ENCODE data around the gene RPL18. TPM values are rescaled to one million over a fixed set of nuclear protein-coding genes. Genes with fewer than 3 reads are reported as not detected.

RPL18 gene
- total RNA-seq, 1 experiment from 2014 or later = 1,736 TPM

GRCh38 chr19:48627865-48628314, 8.9 kb upstream of the RPL18 start:
- ChIA-PET CTCF (no interaction called here), POLR2A (interaction anchor here (0.5 to 1.9 kb wide), 3 partner anchors 9 to 1604 kb away, joined by 3 to 8 read pairs (median 3); partner anchors contain the start of genes FAM83E, RPL18 and SPHK2)
- intact Hi-C loops (cut with micrococcal nuclease) = no loop called here
- no TSS peak for BruUV-seq (replicated peaks)
- DNase-seq (ENCODE audit: unreplicated experiment) = no peak
- Mint-ChIP-seq H3K9me3 (ENCODE audit: unreplicated experiment) (no peaks in the 10 kb centered on the region), H3K27me3 (ENCODE audit: insufficient read depth, unreplicated experiment) (no peaks in the 10 kb centered on the region), H3K4me1 (ENCODE audit: insufficient read depth, unreplicated experiment) (peaks cover 24% of the 10 kb centered on the region), H3K36me3 (ENCODE audit: insufficient read depth, unreplicated experiment) (peaks cover 21% of the 10 kb centered on the region), H3K27ac (ENCODE audit: low read depth, unreplicated experiment) (no peak overlapping the region), H3K4me3 (ENCODE audit: unreplicated experiment) (no peak overlapping the region)
- no peak for TF ChIP-seq CTCF (IDR thresholded peaks at IDR 0.05; ENCODE audit: unreplicated experiment)

- Mint-ChIP-seq H3K36me3 (ENCODE audit: insufficient read depth, unreplicated experiment) (peaks cover 21% of the 10 kb centered on the region), H3K27me3 (ENCODE audit: insufficient read depth, unreplicated experiment) (no peaks in the 10 kb centered on the region), H3K4me3 (ENCODE audit: unreplicated experiment) (no peak overlapping the region), H3K27ac (ENCODE audit: low read depth, unreplicated experiment) (no peak overlapping the region), H3K4me1 (ENCODE audit: insufficient read depth, unreplicated experiment) (peaks cover 23% of the 10 kb centered on the region), H3K9me3 (ENCODE audit: unreplicated experiment) (no peaks in the 10 kb centered on the region)
- ChIA-PET POLR2A (interaction anchor here (0.5 to 1.9 kb wide), 3 partner anchors 8 to 1604 kb away, joined by 3 to 8 read pairs (median 3); partner anchors contain the start of genes FAM83E, RPL18 and SPHK2), CTCF (no interaction called here)
- intact Hi-C loops (cut with micrococcal nuclease) = no loop called here
- TF ChIP-seq CTCF (IDR thresholded peaks at IDR 0.05; ENCODE audit: unreplicated experiment) = no peak
- no peak for DNase-seq (ENCODE audit: unreplicated experiment)
- BruUV-seq (replicated peaks) = no TSS peak
Observed at GRCh38 chr19:48627201-48627864, 8.4 kb upstream of the RPL18 start.

GRCh38 chr19:48625891-48626327, 6.9 kb upstream of the RPL18 start:
- Mint-ChIP-seq H3K36me3 (ENCODE audit: insufficient read depth, unreplicated experiment) (peaks cover 27% of the 10 kb centered on the region), H3K27ac (ENCODE audit: low read depth, unreplicated experiment) (no peak overlapping the region)

More at GRCh38 chr19:48625891-48626327, 6.9 kb upstream of the RPL18 start:
- POLR2A ChIA-PET = no interaction called here
- BruUV-seq (replicated peaks) = no TSS peak
- intact Hi-C loops (cut with micrococcal nuclease) = no loop called here
- no peak for DNase-seq (ENCODE audit: unreplicated experiment)
- peaks cover 25% of the 10 kb centered on the region for H3K4me1 Mint-ChIP-seq (ENCODE audit: insufficient read depth, unreplicated experiment)
- H3K27me3 Mint-ChIP-seq (ENCODE audit: insufficient read depth, unreplicated experiment) = no peaks in the 10 kb centered on the region
- CTCF ChIA-PET = interaction anchor here (0.7 kb wide), 1 partner anchor 7 kb away, joined by 5 read pairs; no protein-coding TSS in a partner anchor
- H3K9me3 Mint-ChIP-seq (ENCODE audit: unreplicated experiment) = no peaks in the 10 kb centered on the region
- H3K4me3 Mint-ChIP-seq (ENCODE audit: unreplicated experiment) = no peak overlapping the region
- no peak for TF ChIP-seq CTCF (IDR thresholded peaks at IDR 0.05; ENCODE audit: unreplicated experiment)
